Gastroesophageal sphincter (tissue), 4 donors: ENCODE measurements around the gene GRIN1. TPM values are rescaled to one million over a fixed set of nuclear protein-coding genes. Genes with fewer than 3 reads are reported as not detected.
"Not testable (repeated sequence)": the region's sequence is repeated elsewhere in the genome, so short reads cannot be mapped to it uniquely, and the experiment has no call there.

ENCODE experiments used
- ATAC-seq: fragments of 150-250 bp; one replicate; pipeline ENCODE4 v1.9.1; 2016; ENCODE audit warnings: mild to moderate bottlenecking, moderate library complexity
- H3K27ac ChIP-seq, 4 donors: fragments of 200-600 bp; sonication (generic) in 3 of 4; 1 replicate in 3 of 4; 2 replicates in 1 of 4; pipeline ENCODE4 v1.5.1; 2016 to 2019
- H3K27me3 ChIP-seq: fragments of 200-600 bp; sonication (generic); one replicate; pipeline ENCODE4 v1.5.1; 2019
- H3K36me3 ChIP-seq, 2 donors: fragments of 200-600 bp; sonication (generic); one replicate each; pipeline ENCODE4 v1.5.1; 2019; ENCODE audit warnings: control low read depth in 1 of 2
- H3K4me1 ChIP-seq, 3 donors: fragments of 200-600 bp; sonication (generic); 1 replicate in 2 of 3; 2 replicates in 1 of 3; pipeline ENCODE4 v1.5.1; 2016 to 2019; ENCODE audit warnings: control low read depth in 2 of 3
- H3K4me3 ChIP-seq, 2 donors: fragments of 200-600 bp; sonication (generic); one replicate each; pipeline ENCODE4 v1.5.1; 2019; ENCODE audit warnings: mild to moderate bottlenecking in 1 of 2, moderate library complexity in 1 of 2
- H3K9me3 ChIP-seq, 3 donors: fragments of 200-600 bp; sonication (generic); one replicate each; pipeline ENCODE4 v1.5.1; 2017 to 2019; ENCODE audit warnings: control low read depth in 2 of 3
- EP300 ChIP-seq: sonication (generic); formaldehyde crosslinking; IDR thresholded peaks from one replicate; pipeline ENCODE4 v1.6.1; 2017; ENCODE audit warnings: antibody characterized with exemption, mild to moderate bottlenecking
- POLR2A ChIP-seq, 2 donors: fragments of 450-650 bp; IDR thresholded peaks; one replicate each; pipeline ENCODE4 v1.6.1; 2017; ENCODE audit warnings: antibody characterized with exemption in 2 of 2, mild to moderate bottlenecking in 2 of 2, moderate library complexity in 1 of 2
- POLR2AphosphoS5 ChIP-seq: sonication (generic); formaldehyde crosslinking; IDR thresholded peaks from one replicate; pipeline ENCODE4 v1.6.1; 2017; ENCODE audit warnings: antibody characterized with exemption
- WGBS, 2 donors: methylation state at CpG; one replicate each; pipeline ENCODE4 v1.1.5; 2018; ENCODE audit warnings: low coverage in 1 of 2; 5-methylcytosine and 5-hydroxymethylcytosine counted together
- total RNA-seq, 4 donors: library from RNA; depleted of rRNA; stranded (reverse); fragments of >200 nt; gene quantifications; one replicate each; pipeline ENCODE4 v1.1.0, GENCODE V29; 2016
- TF ChIP-seq, protein P1 (sequence below), 4 experiments: fragments of 200-600 bp in 2 of 4; fragments of 450-650 bp in 2 of 4; sonication (generic) in 1 of 4; IDR thresholded peaks; one replicate each; pipeline ENCODE4 v1.5.1; 2017 to 2019; ENCODE audit warnings: antibody characterized with exemption in 4 of 4, mild to moderate bottlenecking in 2 of 4, moderate library complexity in 2 of 4

Gene GRIN1
- total RNA-seq, 4 donors from 2014 or later = 0.08 to 0.13 TPM; not detected in 2

GRCh38 chr9:137128862-137129455, 10.0 kb upstream of the GRIN1 start:
- H3K27me3 ChIP-seq = peaks cover 39% of the 10 kb centered on the region
- H3K4me1 ChIP-seq = peaks cover 0 to 38% (median 12%) of the 10 kb centered on the region in 3 donors
- H3K9me3 ChIP-seq = peaks cover 0 to 19% (median 0%) of the 10 kb centered on the region in 3 donors
- no peak for ATAC-seq
- H3K4me3 ChIP-seq = peak overlapping the region; percentile 37 to 66
- TF ChIP-seq EP300 = no peak
- no peak for TF ChIP-seq POLR2AphosphoS5
- TF ChIP-seq, protein P1, sequence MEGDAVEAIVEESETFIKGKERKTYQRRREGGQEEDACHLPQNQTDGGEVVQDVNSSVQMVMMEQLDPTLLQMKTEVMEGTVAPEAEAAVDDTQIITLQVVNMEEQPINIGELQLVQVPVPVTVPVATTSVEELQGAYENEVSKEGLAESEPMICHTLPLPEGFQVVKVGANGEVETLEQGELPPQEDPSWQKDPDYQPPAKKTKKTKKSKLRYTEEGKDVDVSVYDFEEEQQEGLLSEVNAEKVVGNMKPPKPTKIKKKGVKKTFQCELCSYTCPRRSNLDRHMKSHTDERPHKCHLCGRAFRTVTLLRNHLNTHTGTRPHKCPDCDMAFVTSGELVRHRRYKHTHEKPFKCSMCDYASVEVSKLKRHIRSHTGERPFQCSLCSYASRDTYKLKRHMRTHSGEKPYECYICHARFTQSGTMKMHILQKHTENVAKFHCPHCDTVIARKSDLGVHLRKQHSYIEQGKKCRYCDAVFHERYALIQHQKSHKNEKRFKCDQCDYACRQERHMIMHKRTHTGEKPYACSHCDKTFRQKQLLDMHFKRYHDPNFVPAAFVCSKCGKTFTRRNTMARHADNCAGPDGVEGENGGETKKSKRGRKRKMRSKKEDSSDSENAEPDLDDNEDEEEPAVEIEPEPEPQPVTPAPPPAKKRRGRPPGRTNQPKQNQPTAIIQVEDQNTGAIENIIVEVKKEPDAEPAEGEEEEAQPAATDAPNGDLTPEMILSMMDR (IDR thresholded peaks at IDR 0.05) = no peak
- TF ChIP-seq POLR2A (IDR thresholded peaks at IDR 0.05) = no peak
- peak overlapping the region in 3 of 4 donors; percentile 68 to 77 (median 76) for H3K27ac ChIP-seq
- H3K36me3 ChIP-seq = no peaks in the 10 kb centered on the region
- WGBS, 2 donors = 48 to 64% methylated on average over 9 to 16 of the region's 37 CpGs

DNA sequence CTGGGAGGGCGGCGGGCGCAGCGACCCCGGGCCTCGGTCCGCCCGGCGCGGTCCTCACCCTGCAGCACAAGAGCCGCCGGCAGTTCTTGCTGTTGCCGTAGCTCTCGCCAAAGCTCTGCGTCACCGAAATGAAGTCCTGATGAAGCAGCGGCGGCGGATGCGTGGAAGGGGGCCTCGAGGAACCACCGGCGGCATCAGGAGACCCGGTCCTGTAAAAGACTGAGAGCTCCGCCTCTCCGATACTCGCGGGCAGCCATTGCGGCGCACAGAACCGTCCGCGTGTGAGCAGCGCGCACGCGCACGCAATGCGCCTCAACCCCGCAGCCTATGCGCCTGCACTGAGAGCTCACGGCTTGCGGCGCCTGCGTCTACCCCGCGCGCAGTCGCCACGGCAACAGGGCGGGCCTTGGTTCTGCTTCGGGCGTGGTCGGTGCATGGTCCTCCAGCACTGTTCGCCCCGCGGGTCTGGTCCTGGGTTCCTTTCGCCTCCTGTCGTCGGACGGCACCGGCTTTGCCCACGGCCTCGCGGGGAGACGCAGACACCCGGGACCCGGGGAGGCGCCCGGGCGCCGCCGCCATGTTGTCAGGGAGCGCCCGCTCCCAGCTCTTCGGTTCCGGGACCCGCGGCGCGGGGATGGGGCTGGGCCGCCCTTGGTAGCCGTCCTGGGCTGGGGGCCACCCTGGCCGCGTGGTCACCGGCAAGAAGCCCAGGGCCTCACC, 9.3 kb upstream of the GRIN1 start:
- Histone ChIP-seq H3K4me1 (peaks cover 0 to 38% (median 12%) of the 10 kb centered on the region in 3 donors), H3K27me3 (peaks cover 45% of the 10 kb centered on the region), H3K36me3 (no peaks in the 10 kb centered on the region), H3K9me3 (peaks cover 0 to 19% (median 0%) of the 10 kb centered on the region in 3 donors), H3K27ac (peak overlapping the region in 3 of 4 donors; percentile 68 to 77 (median 76)), H3K4me3 (peak overlapping the region; percentile 37 to 66)
- TF ChIP-seq POLR2AphosphoS5 = peak; percentile 38
- TF ChIP-seq EP300 = no peak
- TF ChIP-seq, protein P1 (IDR thresholded peaks at IDR 0.05) = no peak
- peak; percentile 27 to 28 for TF ChIP-seq POLR2A (IDR thresholded peaks at IDR 0.05)
- peak; percentile 96 for ATAC-seq
- no CpG with 5 or more reads among the region's 86 CpGs for WGBS, 2 donors

GRCh38 chr9:137130176-137130755, 8.7 kb upstream of the GRIN1 start:
- Histone ChIP-seq H3K27ac (peak overlapping the region in 3 of 4 donors; percentile 68 to 77 (median 76)), H3K4me3 (peak overlapping the region; percentile 37 to 66), H3K36me3 (no peaks in the 10 kb centered on the region), H3K4me1 (peaks cover 0 to 38% (median 12%) of the 10 kb centered on the region in 3 donors), H3K27me3 (peaks cover 52% of the 10 kb centered on the region), H3K9me3 (peaks cover 0 to 19% (median 0%) of the 10 kb centered on the region in 3 donors)
- ATAC-seq = no peak
- TF ChIP-seq, protein P1 (IDR thresholded peaks at IDR 0.05) = no peak
- no peak for TF ChIP-seq POLR2AphosphoS5
- TF ChIP-seq POLR2A (IDR thresholded peaks at IDR 0.05) = no peak
- TF ChIP-seq EP300 = no peak
- WGBS, 2 donors = no CpG with 5 or more reads among the region's 58 CpGs

DNA sequence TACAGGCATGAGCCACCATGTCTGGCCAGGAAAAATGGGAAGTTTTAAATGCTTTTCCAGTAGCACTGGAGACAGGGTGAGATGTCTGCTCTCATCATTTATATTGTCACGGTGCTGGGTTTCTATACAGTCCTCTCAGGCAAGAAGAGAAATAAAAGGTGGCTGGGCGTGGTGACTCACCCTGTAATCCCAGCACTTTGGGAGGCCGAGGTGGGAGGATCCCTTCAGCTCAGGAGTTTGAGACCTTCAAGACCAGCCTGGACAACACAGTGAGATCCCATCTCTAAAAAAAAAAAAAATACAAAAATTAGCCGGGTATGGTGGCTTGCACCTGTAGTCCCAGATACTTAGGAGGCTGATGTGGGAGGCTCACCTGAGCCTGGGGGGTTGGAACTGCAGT, 4.8 kb upstream of the GRIN1 start:
- H3K27ac ChIP-seq = no peak overlapping the region
- H3K9me3 ChIP-seq = peaks cover 0 to 19% (median 0%) of the 10 kb centered on the region in 3 donors
- ATAC-seq = no peak
- no peak for TF ChIP-seq POLR2AphosphoS5
- TF ChIP-seq POLR2A (IDR thresholded peaks at IDR 0.05) = no peak
- TF ChIP-seq EP300 = no peak
- TF ChIP-seq, protein P1 (IDR thresholded peaks at IDR 0.05) = no peak
- peaks cover 91% of the 10 kb centered on the region for H3K27me3 ChIP-seq
- peaks cover 0 to 26% (median 3%) of the 10 kb centered on the region in 3 donors for H3K4me1 ChIP-seq
- H3K4me3 ChIP-seq = no peak overlapping the region
- H3K36me3 ChIP-seq = no peaks in the 10 kb centered on the region
- WGBS, 2 donors = 63% methylated on average over 3 of the region's 4 CpGs; no CpG with 5 or more reads in 1 of the 2 donors

DNA sequence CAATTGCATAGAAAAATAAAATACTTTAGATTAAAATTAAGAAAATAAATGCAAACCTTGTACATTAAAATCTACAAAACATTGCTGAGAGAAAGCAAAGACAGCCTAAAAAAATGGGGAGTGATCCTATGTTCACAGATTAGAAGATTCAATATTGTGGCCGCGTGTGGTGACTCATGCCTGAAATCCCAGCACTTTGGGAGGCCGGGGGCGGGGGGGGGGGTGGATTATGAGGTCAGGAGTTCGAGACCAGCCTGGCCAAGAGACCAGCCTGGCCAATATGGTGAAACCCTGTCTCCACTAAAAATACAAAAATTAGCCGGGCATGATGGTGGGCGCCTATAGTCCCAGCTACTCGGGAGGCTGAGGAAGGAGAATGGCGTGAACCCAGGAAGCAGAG, 3.8 kb upstream of the GRIN1 start:
- not testable (repeated sequence) for H3K36me3 ChIP-seq, H3K4me3 ChIP-seq, H3K27ac ChIP-seq, ATAC-seq
- Histone ChIP-seq H3K9me3 (peaks cover 0 to 13% (median 0%) of the 10 kb centered on the region in 3 donors), H3K27me3 (peaks cover 99% of the 10 kb centered on the region), H3K4me1 (peaks cover 0 to 21% (median 3%) of the 10 kb centered on the region in 3 donors)
- 73 to 89% methylated on average over 8 to 9 of the region's 9 CpGs for WGBS, 2 donors
